ENCODE measurements around the gene NEB.

DNA sequence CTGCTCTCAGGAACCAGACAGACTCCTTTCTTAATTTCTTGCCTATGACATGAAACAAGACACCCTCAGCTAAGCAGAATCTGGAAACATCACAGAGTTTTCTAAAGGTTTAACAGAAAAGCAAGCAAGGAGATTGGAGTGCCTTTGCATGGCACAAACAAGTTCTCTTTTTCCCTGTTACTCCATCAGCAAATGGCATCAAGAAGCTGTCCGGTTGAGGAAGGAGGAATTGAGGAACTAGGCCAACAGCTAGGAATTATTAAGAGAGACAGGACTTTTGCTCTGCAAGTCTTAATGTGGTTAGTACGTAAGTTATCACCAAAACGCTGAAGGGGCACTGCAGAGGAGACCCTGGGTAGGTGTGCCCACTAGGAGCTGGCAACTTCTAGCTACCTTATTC is 53.2 kb downstream of the NEB start:
- TF ChIP-seq, protein P1, sequence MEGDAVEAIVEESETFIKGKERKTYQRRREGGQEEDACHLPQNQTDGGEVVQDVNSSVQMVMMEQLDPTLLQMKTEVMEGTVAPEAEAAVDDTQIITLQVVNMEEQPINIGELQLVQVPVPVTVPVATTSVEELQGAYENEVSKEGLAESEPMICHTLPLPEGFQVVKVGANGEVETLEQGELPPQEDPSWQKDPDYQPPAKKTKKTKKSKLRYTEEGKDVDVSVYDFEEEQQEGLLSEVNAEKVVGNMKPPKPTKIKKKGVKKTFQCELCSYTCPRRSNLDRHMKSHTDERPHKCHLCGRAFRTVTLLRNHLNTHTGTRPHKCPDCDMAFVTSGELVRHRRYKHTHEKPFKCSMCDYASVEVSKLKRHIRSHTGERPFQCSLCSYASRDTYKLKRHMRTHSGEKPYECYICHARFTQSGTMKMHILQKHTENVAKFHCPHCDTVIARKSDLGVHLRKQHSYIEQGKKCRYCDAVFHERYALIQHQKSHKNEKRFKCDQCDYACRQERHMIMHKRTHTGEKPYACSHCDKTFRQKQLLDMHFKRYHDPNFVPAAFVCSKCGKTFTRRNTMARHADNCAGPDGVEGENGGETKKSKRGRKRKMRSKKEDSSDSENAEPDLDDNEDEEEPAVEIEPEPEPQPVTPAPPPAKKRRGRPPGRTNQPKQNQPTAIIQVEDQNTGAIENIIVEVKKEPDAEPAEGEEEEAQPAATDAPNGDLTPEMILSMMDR (IDR thresholded peaks at IDR 0.05): no peak
- no peak for TF ChIP-seq EZH2 (IDR thresholded peaks at IDR 0.05; ENCODE audit: borderline replicate concordance, insufficient read depth, low read depth, low read length, poor library complexity, severe bottlenecking)
